ENCODE data around the gene SCYL2.

- TF ChIP-seq JUND (IDR thresholded peaks at IDR 0.05), result no peak
- TF ChIP-seq NR2F2 (IDR thresholded peaks at IDR 0.05), result no peak
These were observed 45.5 kb upstream of the SCYL2 start for GRCh38 chr12:100221523-100221922.

Data from liver (tissue), 2 donors.